Large intestine (tissue), 3 donors: Measurements from ENCODE around the gene RHOF. TPM values are rescaled to one million over a fixed set of nuclear protein-coding genes. Genes with fewer than 3 reads are reported as not detected.

ENCODE experiments used
- DNase-seq, 2 donors: peaks; one replicate each; pipeline versions ENCODE4 v3.0.0 to v3.0.0-alpha.2; 2013
- H3K27ac ChIP-seq: one replicate; pipeline ENCODE4 v1.5.1; 2013; ENCODE audit warnings: low read length
- H3K27me3 ChIP-seq: 2 replicates; pipeline ENCODE4 v1.6.1; 2013; ENCODE audit warnings: low read length; ENCODE audit not compliant: control insufficient read depth, insufficient read depth
- H3K36me3 ChIP-seq: 2 replicates; pipeline ENCODE4 v1.6.1; 2013; ENCODE audit warnings: low read length; ENCODE audit not compliant: control insufficient read depth, insufficient read depth
- H3K4me1 ChIP-seq: one replicate; pipeline ENCODE4 v1.6.1; 2013; ENCODE audit warnings: low read length; ENCODE audit not compliant: control insufficient read depth, insufficient read depth
- H3K4me3 ChIP-seq: one replicate; pipeline ENCODE4 v1.5.1; 2013; ENCODE audit warnings: low read length
- H3K9me3 ChIP-seq: one replicate; pipeline ENCODE4 v1.6.1; 2013; ENCODE audit warnings: mild to moderate bottlenecking, low read depth, low read length, moderate library complexity; ENCODE audit not compliant: control insufficient read depth
- WGBS: methylation state at CpG from one replicate; pipeline ENCODE4 v1.1.5; 2013; ENCODE audit warnings: low lambda C conversion rate; ENCODE audit not compliant: insufficient coverage; 5-methylcytosine and 5-hydroxymethylcytosine counted together
- polyA plus RNA-seq: library from polyadenylated mRNA; unstranded; fragments of 120-200 nt; gene quantifications from one replicate; pipeline ENCODE4 v1.2.1, GENCODE V29; 2013

RHOF gene
- polyA plus RNA-seq, 1 donor = 53.6 TPM

DNA sequence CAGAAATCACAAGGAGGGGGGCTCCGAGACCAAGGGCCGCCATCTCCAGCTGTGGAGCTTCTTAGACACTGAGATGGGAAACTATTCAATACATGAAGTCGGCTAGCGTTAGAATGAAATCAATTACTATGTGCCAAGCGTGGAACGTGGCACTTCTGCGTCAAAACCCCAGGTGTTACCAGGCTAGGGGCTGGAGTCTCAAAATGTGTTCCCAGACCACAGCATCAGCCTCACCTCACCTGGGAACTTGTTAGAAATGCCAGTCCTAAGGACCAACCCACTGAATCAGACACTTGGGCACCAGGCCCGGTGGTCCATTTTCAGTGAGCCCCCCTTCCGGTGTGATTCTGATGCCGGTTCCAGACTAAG is 5.3 kb upstream of the RHOF start:
- peak in 1 of 2 donors; percentile 59 for DNase-seq
- H3K27ac ChIP-seq = peak overlapping the region; percentile 94
- no CpG with 5 or more reads among the region's 10 CpGs for WGBS
- H3K9me3 ChIP-seq = peaks cover 3% of the 10 kb centered on the region
- peak overlapping the region; percentile 54 for H3K4me3 ChIP-seq
- no peaks in the 10 kb centered on the region for H3K27me3 ChIP-seq
- H3K4me1 ChIP-seq = peaks cover 48% of the 10 kb centered on the region
- H3K36me3 ChIP-seq = peaks cover 18% of the 10 kb centered on the region

DNA sequence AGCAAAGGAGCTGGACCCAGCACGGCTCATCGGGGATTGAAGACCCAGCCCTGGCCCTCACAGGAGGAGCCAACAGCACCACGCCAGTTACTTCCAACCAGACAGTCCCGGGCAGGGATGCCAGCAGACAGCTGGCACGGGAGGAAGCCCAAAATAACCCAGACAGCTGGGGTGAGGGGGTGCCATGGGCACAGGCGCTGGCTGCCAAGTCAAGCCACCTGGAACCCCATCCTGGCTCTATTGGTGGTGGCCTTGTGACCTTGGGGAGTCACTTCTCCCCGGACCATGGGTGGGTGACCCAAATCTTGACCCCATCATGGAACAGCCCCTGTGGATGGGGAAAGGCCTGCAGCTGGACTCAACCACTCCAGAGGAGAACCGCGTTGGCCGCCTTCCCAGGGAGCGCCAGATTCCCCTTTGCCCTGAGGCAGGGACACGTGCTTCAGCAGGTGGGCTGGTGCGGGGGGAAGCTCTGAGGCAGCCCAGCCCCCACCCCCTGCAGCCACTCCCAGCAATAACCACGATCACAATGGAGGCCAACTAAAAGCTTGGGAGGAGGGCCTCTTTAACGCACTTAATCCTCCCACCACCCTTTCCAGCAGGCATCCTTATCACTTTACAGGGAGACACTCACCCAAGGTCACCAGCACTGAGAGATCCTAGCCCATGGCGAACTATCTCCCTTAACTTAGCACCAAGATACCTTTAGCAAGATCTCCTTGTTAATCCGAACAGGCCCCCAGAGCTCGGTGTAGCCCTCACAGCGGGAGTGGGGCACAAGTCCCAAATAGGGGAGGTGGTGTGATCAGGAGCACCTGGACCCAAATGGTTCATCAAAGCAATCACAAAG is 4.7 kb upstream of the RHOF start:
- WGBS = no CpG with 5 or more reads among the region's 19 CpGs
- Histone ChIP-seq H3K36me3 (peaks cover 18% of the 10 kb centered on the region), H3K27ac (peak overlapping the region; percentile 94), H3K27me3 (no peaks in the 10 kb centered on the region), H3K4me1 (peaks cover 50% of the 10 kb centered on the region), H3K9me3 (peaks cover 3% of the 10 kb centered on the region), H3K4me3 (peak overlapping the region; percentile 54)
- DNase-seq = peak; percentile 84 to 91

DNA sequence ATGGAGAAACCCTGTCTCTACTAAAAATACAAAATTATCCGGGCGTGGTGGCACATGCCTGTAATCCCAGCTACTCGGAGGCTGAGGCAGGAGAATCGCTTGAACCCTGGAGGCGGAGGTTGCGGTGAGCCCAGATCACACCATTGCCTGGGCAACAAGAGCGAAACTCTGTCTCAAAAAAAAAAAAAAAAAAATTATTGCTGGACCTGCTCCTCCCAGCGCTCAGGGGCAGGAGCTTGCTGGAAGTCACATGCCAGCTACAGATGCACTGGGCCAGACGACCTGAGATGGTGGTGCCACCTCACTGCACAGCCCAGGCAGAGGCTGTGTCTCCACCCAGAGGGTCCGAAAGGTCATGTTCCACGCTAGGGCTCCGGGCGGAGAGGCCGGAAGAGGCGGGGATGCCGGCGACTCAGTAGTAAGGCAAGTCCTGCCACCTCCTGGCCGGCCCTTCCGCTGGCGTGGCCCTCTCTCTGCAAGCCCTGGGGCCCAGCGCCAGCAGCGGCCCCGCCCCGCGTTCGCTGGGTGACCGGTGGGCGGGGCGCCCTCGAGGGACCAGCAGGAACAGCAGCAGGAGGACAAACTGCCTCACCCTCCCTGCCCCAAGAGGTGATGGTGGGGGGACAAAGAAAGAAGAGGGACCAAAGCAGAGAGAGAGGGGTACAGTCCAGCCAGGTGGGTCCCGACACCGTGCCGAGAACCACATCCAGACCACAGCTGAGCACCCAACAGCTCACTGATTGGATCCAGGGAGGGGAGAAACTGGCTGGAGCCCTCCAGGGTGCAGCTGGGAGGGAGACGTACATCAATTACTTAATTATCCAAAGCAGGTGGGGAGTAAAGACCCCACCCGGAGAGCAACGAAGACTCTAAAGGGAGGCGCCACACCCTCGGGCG is 3.6 kb upstream of the RHOF start:
- Histone ChIP-seq H3K4me3 (peak overlapping the region; percentile 52), H3K4me1 (peaks cover 57% of the 10 kb centered on the region), H3K27ac (peak overlapping the region; percentile 94), H3K9me3 (peaks cover 3% of the 10 kb centered on the region), H3K27me3 (no peaks in the 10 kb centered on the region), H3K36me3 (peaks cover 18% of the 10 kb centered on the region)
- DNase-seq = peak; percentile 97 to 99
- no CpG with 5 or more reads among the region's 39 CpGs for WGBS

DNA sequence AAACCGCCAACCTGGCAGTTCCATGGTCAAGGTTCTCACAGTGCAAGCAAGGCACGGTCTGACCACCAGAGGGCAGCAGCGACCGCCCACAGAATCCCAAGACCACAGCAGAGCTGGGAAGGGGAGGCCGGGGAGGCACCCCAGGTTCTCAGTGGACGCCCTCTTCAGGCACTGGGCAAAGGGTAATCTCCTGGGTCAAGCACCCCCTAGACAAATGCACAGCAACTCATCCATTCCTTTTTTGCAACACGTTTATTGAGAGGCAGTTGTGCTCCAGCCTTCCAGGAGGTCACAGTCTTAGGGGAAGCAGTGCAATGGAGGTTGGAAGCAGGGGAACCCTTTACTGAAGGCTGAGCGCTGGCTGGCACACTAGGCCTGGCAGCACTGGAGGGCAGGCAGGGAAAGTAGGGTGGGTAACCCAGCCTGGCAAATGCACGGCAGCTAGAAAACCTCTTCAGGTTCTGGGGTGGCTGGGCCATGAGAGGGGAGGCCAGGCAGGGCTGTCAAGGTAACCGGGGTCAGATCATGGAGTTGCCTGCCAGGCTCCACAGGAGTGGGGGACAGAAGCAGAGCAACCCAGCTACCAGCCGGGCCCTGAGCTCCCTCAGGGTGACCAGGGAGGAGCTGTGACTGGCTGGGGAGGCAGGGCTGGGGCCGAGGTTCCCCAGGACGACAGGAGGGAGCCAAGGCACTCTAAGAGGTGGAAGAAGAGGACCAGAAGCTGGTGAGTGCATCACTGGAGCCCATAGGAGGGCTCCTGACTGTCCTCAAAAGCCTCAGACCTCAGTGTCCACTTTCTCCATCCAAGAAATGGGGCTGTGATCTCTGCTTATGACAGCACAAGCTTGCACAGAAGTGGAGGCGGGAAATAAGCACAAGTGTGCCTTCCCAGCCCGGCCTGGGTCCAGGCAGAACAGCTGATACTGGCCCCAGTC is 1.8 kb upstream of the RHOF start:
- peak; percentile 90 for DNase-seq
- H3K36me3 ChIP-seq = peaks cover 18% of the 10 kb centered on the region
- no CpG with 5 or more reads among the region's 15 CpGs for WGBS

DNA sequence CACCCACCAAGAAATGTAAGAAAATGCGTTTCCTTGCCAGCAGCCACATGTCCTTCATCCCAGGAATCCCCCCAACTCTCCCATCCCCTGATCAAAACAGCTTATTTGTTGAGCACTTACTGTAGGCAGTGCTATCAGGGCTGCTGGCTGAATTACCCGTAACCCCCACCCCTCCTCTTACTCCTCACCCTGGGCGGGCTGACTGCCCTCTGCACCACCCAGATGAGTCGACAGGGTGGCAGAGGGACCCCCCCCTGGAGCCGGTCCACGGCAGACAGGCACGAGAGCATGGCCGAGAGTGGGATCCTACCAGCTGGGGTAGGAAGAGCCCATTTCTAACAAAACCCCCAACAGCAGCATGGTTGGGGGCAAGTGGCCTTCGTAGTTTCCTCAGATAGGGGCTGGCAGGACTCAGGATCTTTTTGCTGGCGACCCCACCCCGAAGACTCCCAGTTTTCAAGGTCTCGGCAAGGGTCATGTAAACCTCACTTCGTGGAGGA is 1.1 kb upstream of the RHOF start:
- no peaks in the 10 kb centered on the region for H3K9me3 ChIP-seq
- H3K4me1 ChIP-seq = peaks cover 78% of the 10 kb centered on the region
- no peak for DNase-seq
- peaks cover 18% of the 10 kb centered on the region for H3K36me3 ChIP-seq
- H3K27me3 ChIP-seq = no peaks in the 10 kb centered on the region
- H3K4me3 ChIP-seq = peak overlapping the region; percentile 14
- WGBS = no CpG with 5 or more reads among the region's 13 CpGs
- H3K27ac ChIP-seq = peak overlapping the region; percentile 94

More for the DNA sequence above, 1.8 kb upstream of the RHOF start:
- H3K4me3 ChIP-seq = peak overlapping the region; percentile 14
- H3K27me3 ChIP-seq = no peaks in the 10 kb centered on the region
- H3K27ac ChIP-seq = peak overlapping the region; percentile 94
- no peaks in the 10 kb centered on the region for H3K9me3 ChIP-seq
- H3K4me1 ChIP-seq = peaks cover 71% of the 10 kb centered on the region

DNA sequence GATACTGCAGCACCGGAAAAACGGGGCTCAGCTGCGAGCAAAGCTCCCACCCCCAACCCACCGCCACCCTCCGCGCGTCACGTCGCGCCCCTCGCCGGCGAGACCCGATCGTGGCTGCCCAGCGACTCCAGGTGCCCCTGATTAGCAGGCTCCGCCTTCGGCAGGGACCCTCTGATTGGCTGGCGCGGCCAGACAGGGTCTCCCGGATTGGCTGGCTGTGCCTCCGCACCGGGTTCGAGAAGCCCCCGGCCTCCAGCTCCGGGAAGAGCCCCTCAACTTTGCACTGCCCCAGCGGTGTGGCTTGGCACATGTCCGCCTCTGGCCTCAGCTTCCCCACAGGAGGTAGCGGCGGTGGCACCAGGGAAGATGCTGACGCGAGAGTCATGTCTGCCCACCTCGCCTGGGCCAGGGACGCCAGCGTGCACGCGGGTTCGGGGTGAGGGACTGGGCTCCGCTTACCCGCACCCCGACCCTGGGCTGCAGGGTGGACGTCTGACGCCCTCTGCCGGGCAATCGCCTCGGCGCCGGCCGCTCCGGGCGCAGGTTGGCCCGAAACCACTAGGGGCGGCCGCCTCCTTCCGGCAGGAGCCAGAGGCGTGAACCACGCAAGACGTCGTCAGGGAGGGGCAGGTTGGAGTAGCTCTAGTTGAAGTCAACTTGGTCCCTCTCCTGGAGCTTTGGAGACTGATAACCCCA is 498 bp upstream of the RHOF start:
- WGBS = no CpG with 5 or more reads among the region's 59 CpGs
- Histone ChIP-seq H3K27ac (peak overlapping the region; percentile 94), H3K4me3 (peak overlapping the region; percentile 87), H3K27me3 (no peaks in the 10 kb centered on the region), H3K9me3 (no peaks in the 10 kb centered on the region), H3K36me3 (peaks cover 18% of the 10 kb centered on the region), H3K4me1 (peaks cover 78% of the 10 kb centered on the region)
- DNase-seq = peak; percentile 96 to 98

DNA sequence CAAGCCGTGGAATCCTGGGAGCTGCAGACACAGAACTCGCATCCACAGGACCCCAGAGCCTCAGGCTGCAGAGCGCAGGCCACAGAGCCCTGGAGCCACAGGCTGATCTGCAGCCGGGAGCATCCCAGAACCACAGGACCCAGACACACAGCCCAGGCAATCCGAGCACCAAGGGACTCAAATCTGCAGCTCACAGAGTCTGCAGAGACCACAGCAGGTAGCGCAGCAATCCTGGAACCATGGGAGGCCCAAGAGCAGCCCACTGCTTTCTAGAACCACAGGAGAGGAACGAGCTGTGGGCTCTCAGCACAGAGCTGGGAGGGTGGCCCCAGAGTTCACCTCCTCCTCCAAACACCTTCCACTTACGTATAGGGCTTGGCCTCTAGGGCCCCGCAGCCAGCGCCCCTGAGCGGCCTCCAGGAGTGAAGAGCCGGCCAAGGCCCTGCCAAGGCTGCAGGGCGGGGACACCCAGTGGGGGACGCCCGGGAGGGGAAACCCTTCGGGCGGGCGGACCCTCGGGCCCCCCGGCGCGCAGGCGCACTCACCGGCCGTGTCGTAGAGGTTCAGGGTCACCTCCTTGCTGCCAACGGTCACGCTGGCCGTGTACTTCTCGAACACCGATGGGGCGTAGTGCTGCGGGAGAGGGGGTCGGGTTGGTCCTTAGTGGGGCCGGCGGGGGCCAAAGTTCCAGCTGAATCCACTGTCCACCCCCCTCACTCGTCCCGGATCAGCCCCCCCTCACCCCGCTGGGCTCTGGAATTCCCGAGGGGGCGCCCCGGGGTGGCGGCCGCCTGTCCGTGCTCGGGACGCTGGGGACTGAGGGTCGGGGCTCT is 665 bp downstream of the RHOF start:
- Histone ChIP-seq H3K27me3 (no peaks in the 10 kb centered on the region), H3K9me3 (no peaks in the 10 kb centered on the region), H3K27ac (peak overlapping the region; percentile 94), H3K4me3 (peak overlapping the region; percentile 87), H3K4me1 (peaks cover 77% of the 10 kb centered on the region), H3K36me3 (peaks cover 24% of the 10 kb centered on the region)
- WGBS = no CpG with 5 or more reads among the region's 48 CpGs
- peak in 1 of 2 donors; percentile 89 for DNase-seq

DNA sequence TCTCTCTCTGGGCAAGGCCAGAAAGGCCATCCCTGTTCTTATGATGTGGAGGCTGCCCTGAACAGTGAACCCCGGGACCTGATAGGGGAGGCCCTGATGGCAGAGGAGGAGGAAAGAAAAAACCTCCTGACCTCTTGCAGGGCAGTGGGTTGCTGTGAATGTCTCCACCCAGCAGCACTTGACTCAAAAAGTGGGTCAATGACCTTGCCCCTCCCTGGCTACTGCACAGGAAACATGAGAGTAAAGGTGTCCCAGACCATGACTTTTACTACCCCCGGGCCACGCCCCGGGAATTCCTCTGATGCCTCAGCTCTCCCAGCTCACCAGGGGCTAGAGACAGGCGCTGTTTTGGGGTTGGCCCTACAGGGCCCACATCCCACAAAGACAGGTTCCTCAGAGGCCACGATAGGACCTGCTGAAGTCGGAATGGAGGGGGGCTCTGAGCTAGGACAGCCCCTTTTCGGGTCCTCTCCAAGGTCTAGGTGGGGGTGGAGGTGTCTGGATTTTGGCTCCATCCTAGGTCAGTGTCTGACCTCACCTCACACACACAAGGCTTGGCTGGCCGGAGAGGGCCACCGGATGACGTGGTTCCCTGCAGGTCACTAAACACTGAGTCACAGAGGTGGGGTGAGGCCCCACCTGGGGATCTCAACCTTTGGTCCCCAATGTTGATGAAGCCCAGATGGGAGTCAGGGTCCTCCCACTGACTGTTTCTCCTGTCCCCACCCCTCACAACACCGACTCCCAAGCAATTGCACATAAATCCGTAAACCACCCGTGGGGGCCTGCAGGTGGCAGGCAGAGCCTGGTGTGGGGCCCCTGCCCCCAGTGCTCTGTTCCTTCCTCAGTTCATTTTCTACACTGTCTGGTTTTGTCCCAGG is 1.6 kb downstream of the RHOF start:
- Histone ChIP-seq H3K36me3 (peaks cover 26% of the 10 kb centered on the region), H3K4me1 (peaks cover 76% of the 10 kb centered on the region), H3K27me3 (no peaks in the 10 kb centered on the region), H3K9me3 (no peaks in the 10 kb centered on the region), H3K27ac (peak overlapping the region; percentile 94), H3K4me3 (peak overlapping the region; percentile 87)
- WGBS = no CpG with 5 or more reads among the region's 14 CpGs
- peak; percentile 93 to 96 for DNase-seq
